Transverse colon (tissue), 4 donors: ENCODE results near the gene PLET1. TPM values are rescaled to one million over a fixed set of nuclear protein-coding genes. Genes with fewer than 3 reads are reported as not detected.
A peak's percentile ranks its signal among the peaks of the same experiment; 100 is the strongest.

Experiments
- DNase-seq: peaks from one replicate; pipeline ENCODE4 v3.0.0-alpha.2; 2019
- H3K27ac ChIP-seq, 4 donors: fragments of 200-600 bp; sonication (generic); 2 replicates each; pipeline ENCODE4 v1.5.1; 2016 to 2018; ENCODE audit warnings: inconsistent platforms in 4 of 4
- H3K27me3 ChIP-seq: fragments of 200-600 bp; sonication (generic); 2 replicates; pipeline ENCODE4 v1.5.1; 2017; ENCODE audit warnings: inconsistent platforms
- H3K36me3 ChIP-seq, 4 donors: fragments of 200-600 bp; sonication (generic); 2 replicates each; pipeline ENCODE4 v1.5.1; 2017 to 2019; ENCODE audit warnings: inconsistent platforms in 4 of 4
- H3K4me1 ChIP-seq, 4 donors: fragments of 200-600 bp; sonication (generic); 2 replicates each; pipeline ENCODE4 v1.5.1; 2017 to 2020; ENCODE audit warnings: inconsistent platforms in 4 of 4
- H3K4me3 ChIP-seq, 4 donors: fragments of 200-600 bp; sonication (generic); 1 replicate in 1 of 4; 2 replicates in 3 of 4; pipeline versions ENCODE4 v1.5.1 to v1.6.1; 2017 to 2019; ENCODE audit warnings: inconsistent platforms in 4 of 4
- H3K9me3 ChIP-seq, 2 donors: fragments of 200-600 bp; sonication (generic); 2 replicates each; pipeline ENCODE4 v1.5.1; 2017 to 2019; ENCODE audit warnings: inconsistent platforms in 2 of 2
- CTCF ChIP-seq, 5 experiments: fragments of 200-600 bp in 3 of 5; fragments of 450-650 bp in 2 of 5; sonication (generic) in 3 of 5; IDR thresholded peaks; 1 replicate in 2 of 5; 2 replicates in 3 of 5; pipeline ENCODE4 v1.5.1; 2016 to 2017; ENCODE audit warnings: antibody characterized with exemption in 5 of 5, inconsistent platforms in 3 of 5, mild to moderate bottlenecking in 2 of 5, moderate library complexity in 1 of 5
- EP300 ChIP-seq: sonication (generic); formaldehyde crosslinking; IDR thresholded peaks from one replicate; pipeline ENCODE4 v1.6.1; 2017; ENCODE audit warnings: antibody characterized with exemption, low read depth
- POLR2A ChIP-seq: fragments of 450-650 bp; IDR thresholded peaks from one replicate; pipeline ENCODE4 v1.6.1; 2016; ENCODE audit warnings: antibody characterized with exemption, mild to moderate bottlenecking, moderate library complexity
- POLR2AphosphoS5 ChIP-seq, 3 donors: sonication (generic); formaldehyde crosslinking; IDR thresholded peaks; one replicate each; pipeline ENCODE4 v1.6.1; 2016; ENCODE audit warnings: antibody characterized with exemption in 3 of 3
- WGBS, 2 donors: methylation state at CpG; one replicate each; pipeline ENCODE4 v1.1.5; 2018; ENCODE audit warnings: low coverage in 1 of 2; 5-methylcytosine and 5-hydroxymethylcytosine counted together
- in situ Hi-C, 4 donors: fragments of 200-750 bp; cut with MboI; loops; one replicate each; pipeline versions ENCODE4 v1.15.0 to v1.15.1; 2017; ENCODE audit warnings: low sequenced_read_pairs in 3 of 4, low pct_ligation_motif_present in 1 of 4, low pct_unique_long_range_greater_than_20kb in 1 of 4
- intact Hi-C: fragments of 100-400 bp; cut with DNase I; formaldehyde crosslinking; loops from one replicate; pipeline ENCODE4 v1.15.1; 2023; ENCODE audit warnings: low total_unique reads
- total RNA-seq, 4 donors: library from RNA; depleted of rRNA; stranded (reverse); fragments of >200 nt; gene quantifications; one replicate each; pipeline ENCODE4 v1.1.0, GENCODE V29; 2016

Gene PLET1
- total RNA-seq, 4 donors from 2014 or later = not detected

DNA sequence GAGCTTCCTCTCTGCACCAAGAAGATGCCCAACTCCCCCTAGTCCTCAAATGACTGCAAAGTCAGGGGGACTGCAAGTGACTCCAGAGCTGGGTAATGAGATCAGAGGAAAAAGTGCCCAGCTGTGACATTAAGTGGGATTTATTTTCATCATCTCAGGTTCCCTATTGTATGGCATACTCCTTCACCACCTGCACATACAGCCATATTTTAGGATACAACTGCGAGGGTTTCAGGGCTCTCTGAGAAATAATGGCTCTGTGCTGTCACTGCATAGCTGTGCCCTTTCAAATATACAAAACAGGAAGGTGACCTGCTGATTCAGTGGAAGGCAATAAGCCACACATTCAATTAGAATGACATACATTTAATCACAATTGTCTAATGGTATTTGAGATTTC lies 45.6 kb upstream of the PLET1 start:
- Histone ChIP-seq H3K4me1 (peaks cover 0 to 14% (median 8%) of the 10 kb centered on the region in 4 donors), H3K27ac (no peak overlapping the region), H3K4me3 (no peak overlapping the region), H3K9me3 (no peaks in the 10 kb centered on the region), H3K27me3 (no peaks in the 10 kb centered on the region), H3K36me3 (no peaks in the 10 kb centered on the region)
- intact Hi-C loops (no loop called here), in situ Hi-C loops (no loop called here)
- DNase-seq = no peak
- 61 to 100% methylated on average over 1 of the region's 1 CpG for WGBS, 2 donors
- TF ChIP-seq POLR2AphosphoS5 (IDR thresholded peaks at IDR 0.05) = no peak
- TF ChIP-seq EP300 = no peak
- no peak for TF ChIP-seq CTCF (IDR thresholded peaks at IDR 0.05)
- no peak for TF ChIP-seq POLR2A

GRCh38 chr11:112304914-112305313 lies 44.3 kb upstream of the PLET1 start:
- Histone ChIP-seq H3K4me1 (peaks cover 0 to 14% (median 8%) of the 10 kb centered on the region in 4 donors), H3K27me3 (no peaks in the 10 kb centered on the region), H3K9me3 (no peaks in the 10 kb centered on the region), H3K36me3 (no peaks in the 10 kb centered on the region), H3K4me3 (no peak overlapping the region), H3K27ac (no peak overlapping the region)
- in situ Hi-C loops = no loop called here
- no peak for DNase-seq
- TF ChIP-seq POLR2AphosphoS5 (IDR thresholded peaks at IDR 0.05) (no peak), CTCF (IDR thresholded peaks at IDR 0.05) (no peak), EP300 (no peak), POLR2A (no peak)
- 87% methylated on average over 1 of the region's 1 CpG; no CpG with 5 or more reads in 1 of the 2 donors for WGBS, 2 donors
- intact Hi-C loops = no loop called here

DNA sequence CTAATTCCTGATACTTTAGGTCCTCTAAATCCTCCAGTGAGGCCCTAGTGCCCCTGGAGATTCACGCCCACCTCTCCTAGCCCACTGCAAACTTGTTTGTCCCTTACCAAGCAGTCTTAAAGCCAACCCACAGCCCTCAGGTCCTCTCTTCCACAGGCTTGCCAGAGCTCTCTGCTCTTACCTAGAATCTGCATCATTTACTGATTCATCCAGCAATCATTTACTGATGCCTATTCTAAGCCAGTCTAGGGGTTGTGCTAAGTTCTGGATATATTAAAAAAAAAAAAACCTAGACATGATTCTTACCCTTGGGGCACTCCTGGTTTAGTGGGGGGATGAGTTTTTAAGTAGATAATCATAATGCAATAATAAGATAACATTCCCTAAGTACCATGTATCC lies 43.0 kb upstream of the PLET1 start:
- intact Hi-C loops (no loop called here), in situ Hi-C loops (no loop called here)
- no peaks in the 10 kb centered on the region for H3K27me3 ChIP-seq
- H3K4me1 ChIP-seq = peaks cover 0 to 14% (median 8%) of the 10 kb centered on the region in 4 donors
- H3K27ac ChIP-seq = no peak overlapping the region
- TF ChIP-seq POLR2AphosphoS5 (IDR thresholded peaks at IDR 0.05) (no peak), POLR2A (no peak), EP300 (no peak), CTCF (IDR thresholded peaks at IDR 0.05) (no peak)
- no peak overlapping the region for H3K4me3 ChIP-seq
- DNase-seq = no peak
- WGBS, 2 donors = 78% methylated on average over 1 of the region's 1 CpG; no CpG with 5 or more reads in 1 of the 2 donors
- H3K36me3 ChIP-seq = no peaks in the 10 kb centered on the region
- H3K9me3 ChIP-seq = no peaks in the 10 kb centered on the region

DNA sequence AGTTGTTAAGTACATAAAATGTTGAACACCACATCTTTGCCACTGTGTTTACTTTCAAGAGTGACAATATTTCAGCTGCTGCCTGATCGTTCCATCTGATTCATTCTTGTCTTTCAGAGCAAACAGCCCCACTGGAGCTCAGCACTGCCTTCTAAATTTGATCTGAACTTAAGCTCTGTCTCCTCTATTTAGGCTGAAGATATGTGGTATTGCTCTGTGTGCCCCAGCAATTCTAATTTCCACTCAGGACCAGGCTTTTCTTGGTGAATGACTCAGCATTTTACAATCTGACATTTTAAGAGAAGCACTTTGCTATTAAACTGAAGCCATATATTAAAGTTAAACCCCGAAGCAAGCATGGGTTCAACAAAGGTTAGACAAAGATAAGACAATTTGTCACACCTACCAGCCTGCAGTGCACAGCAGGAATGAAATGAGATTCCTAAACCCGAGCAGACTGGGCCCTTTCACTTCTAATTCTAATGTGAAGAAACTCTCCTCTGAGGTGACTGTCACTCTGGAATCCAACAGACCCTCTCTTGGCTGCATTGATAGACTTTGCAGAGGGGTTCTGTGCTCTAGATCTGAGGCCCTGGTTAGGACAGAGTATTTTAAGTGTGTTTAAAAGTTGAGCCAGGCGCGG lies 41.7 kb upstream of the PLET1 start:
- H3K27ac ChIP-seq = peak overlapping the region in 1 of 4 donors; percentile 18
- no peak overlapping the region for H3K4me3 ChIP-seq
- WGBS, 2 donors = 0 to 43% methylated on average over 2 to 5 of the region's 5 CpGs
- H3K36me3 ChIP-seq = no peaks in the 10 kb centered on the region
- in situ Hi-C loops (no loop called here), intact Hi-C loops (no loop called here)
- DNase-seq = no peak
- H3K4me1 ChIP-seq = peaks cover 0 to 14% (median 8%) of the 10 kb centered on the region in 4 donors
- H3K27me3 ChIP-seq = no peaks in the 10 kb centered on the region
- H3K9me3 ChIP-seq = no peaks in the 10 kb centered on the region
- TF ChIP-seq CTCF (IDR thresholded peaks at IDR 0.05) (no peak), EP300 (no peak), POLR2A (no peak), POLR2AphosphoS5 (IDR thresholded peaks at IDR 0.05) (no peak)
